GM19238 (cell line): ENCODE data around the gene HOXA4.

Experiments
- DNase-seq: peaks from one replicate; pipeline ENCODE4 v3.0.0; 2011; ENCODE audit warnings: low spot score; ENCODE audit not compliant: insufficient read length

HOXA4 gene

GRCh38 chr7:27147199-27148030 lies 16.9 kb upstream of the HOXA4 start, which contains the start of gene HOXA6:
Gene HOXA6, minus strand, starts transcription at chr7:27147774. Its CDS starts 25 bp downstream, at chr7:27147749.
- no peak for DNase-seq

GRCh38 chr7:27146491-27147198 lies 16.1 kb upstream of the HOXA4 start:
- no peak for DNase-seq

- no peak for DNase-seq
Measured at GRCh38 chr7:27145914-27146412, 15.4 kb upstream of the HOXA4 start.

- no peak for DNase-seq
Measured at GRCh38 chr7:27145165-27145913, 14.8 kb upstream of the HOXA4 start.

GRCh38 chr7:27144781-27145164 lies 14.2 kb upstream of the HOXA4 start:
- DNase-seq = no peak

GRCh38 chr7:27143950-27144780 lies 13.6 kb upstream of the HOXA4 start:
- no peak for DNase-seq

- DNase-seq = no peak
Measured at GRCh38 chr7:27143023-27143949, 12.7 kb upstream of the HOXA4 start, which contains the start of gene HOXA5. Gene HOXA5, minus strand, starts transcription at chr7:27143681. Its CDS starts 74 bp downstream, at chr7:27143607.

- no peak for DNase-seq
Measured at GRCh38 chr7:27142580-27143022, 12.0 kb upstream of the HOXA4 start.

- DNase-seq = no peak
Measured at GRCh38 chr7:27141923-27142579, 11.5 kb upstream of the HOXA4 start.

- no peak for DNase-seq
Measured at GRCh38 chr7:27141137-27141922, 10.8 kb upstream of the HOXA4 start.

GRCh38 chr7:27140126-27140857 lies 9.7 kb upstream of the HOXA4 start:
- no peak for DNase-seq

GRCh38 chr7:27139334-27140125 lies 9.0 kb upstream of the HOXA4 start:
- DNase-seq = no peak

GRCh38 chr7:27138985-27139333 lies 8.4 kb upstream of the HOXA4 start:
- DNase-seq = no peak

- DNase-seq = no peak
Measured at GRCh38 chr7:27138472-27138871, 7.9 kb upstream of the HOXA4 start.

GRCh38 chr7:27137640-27138315 lies 7.2 kb upstream of the HOXA4 start:
- DNase-seq = no peak

GRCh38 chr7:27134392-27134791 lies 3.8 kb upstream of the HOXA4 start:
- no peak for DNase-seq
